GM18517 (cell line): Measurements from ENCODE around the gene RPTOR.

Experiments
- ATAC-seq: cut with Tn5 transposase; IDR thresholded peaks from one replicate; pipeline ENCODE4 v1.9.1; 2021; ENCODE audit warnings: mild to moderate bottlenecking, moderate library complexity; ENCODE audit not compliant: unreplicated experiment

RPTOR gene

GRCh38 chr17:80835816-80836657 lies 291.4 kb downstream of the RPTOR start:
- ATAC-seq, result no peak

GRCh38 chr17:80836658-80836965 lies 292.0 kb downstream of the RPTOR start:
- no peak for ATAC-seq

GRCh38 chr17:80836971-80837481 lies 292.4 kb downstream of the RPTOR start:
- ATAC-seq, result no peak

- no peak for ATAC-seq
These were observed 293.1 kb downstream of the RPTOR start for GRCh38 chr17:80837711-80838110.

GRCh38 chr17:80838311-80839025 lies 293.8 kb downstream of the RPTOR start:
- ATAC-seq, result no peak

GRCh38 chr17:80839026-80839345 lies 294.3 kb downstream of the RPTOR start:
- no peak for ATAC-seq

- ATAC-seq, result no peak
These were observed 294.9 kb downstream of the RPTOR start for GRCh38 chr17:80839511-80839941.

GRCh38 chr17:80839970-80840369 lies 295.3 kb downstream of the RPTOR start:
- no peak for ATAC-seq

- ATAC-seq, result no peak
These were observed 297.9 kb downstream of the RPTOR start for GRCh38 chr17:80842456-80843013.

GRCh38 chr17:80843741-80844156 lies 299.1 kb downstream of the RPTOR start:
- no peak for ATAC-seq

- ATAC-seq, result no peak
These were observed 299.9 kb downstream of the RPTOR start for GRCh38 chr17:80844418-80844990.

- ATAC-seq, result no peak
These were observed 300.6 kb downstream of the RPTOR start for GRCh38 chr17:80845069-80845862.

- ATAC-seq, result no peak
These were observed 301.4 kb downstream of the RPTOR start for GRCh38 chr17:80845863-80846671.

- no peak for ATAC-seq
These were observed 302.3 kb downstream of the RPTOR start for GRCh38 chr17:80846932-80847331.

- ATAC-seq, result no peak
These were observed 303.0 kb downstream of the RPTOR start for GRCh38 chr17:80847496-80848230.

GRCh38 chr17:80848449-80849102 lies 303.9 kb downstream of the RPTOR start:
- no peak for ATAC-seq

GRCh38 chr17:80849119-80849518 lies 304.5 kb downstream of the RPTOR start:
- ATAC-seq, result no peak

GRCh38 chr17:80850109-80850508 lies 305.5 kb downstream of the RPTOR start:
- no peak for ATAC-seq

- ATAC-seq, result no peak
These were observed 306.2 kb downstream of the RPTOR start for GRCh38 chr17:80850817-80851216.
